ENCODE measurements around the gene HOXC11.

HOXC11 gene

DNA sequence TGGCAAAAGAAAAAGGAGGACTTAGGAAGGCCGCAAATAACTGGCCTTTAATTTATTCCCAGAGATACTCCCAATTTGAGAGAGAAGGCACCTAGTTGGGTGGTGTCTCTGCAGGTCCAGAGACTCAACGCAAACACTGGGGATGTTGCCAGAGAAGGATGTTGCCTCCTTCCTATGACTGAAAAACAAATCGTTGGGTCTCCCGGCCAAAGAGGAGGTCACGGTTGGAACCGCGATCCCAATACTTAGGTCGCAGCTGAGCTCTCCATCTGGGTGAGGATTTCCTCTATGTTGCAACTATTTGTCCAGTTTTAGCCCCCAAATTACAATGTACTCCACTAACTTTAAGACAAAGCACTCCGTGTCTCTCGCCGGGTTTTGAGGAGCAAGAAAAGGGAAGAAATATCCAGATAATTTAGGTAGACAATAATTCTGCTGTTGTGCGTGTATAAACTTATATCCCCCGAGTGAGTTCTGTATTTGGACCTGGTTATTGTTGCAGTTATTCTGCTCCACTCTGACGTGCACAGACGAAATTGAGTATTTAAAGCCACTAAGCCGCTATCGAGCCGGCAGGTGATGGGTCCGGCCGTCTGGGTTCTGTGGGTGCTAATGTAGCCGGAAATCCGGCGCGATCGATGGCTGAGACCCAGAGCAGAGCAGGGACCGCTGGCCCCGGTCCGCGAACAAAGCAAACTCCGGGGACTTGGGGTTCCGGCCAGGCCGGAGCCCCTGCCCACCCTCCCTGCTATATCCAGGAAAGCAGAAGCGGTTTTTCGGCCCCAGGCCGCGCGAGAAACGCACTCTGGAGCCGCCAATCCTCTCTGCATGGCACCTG, 12.5 kb upstream of the HOXC11 start:
- DNase-seq (ENCODE audit: low read depth): no peak
- H3K4me3 ChIP-seq (ENCODE audit: low read depth, low read length): no peak overlapping the region
- TF ChIP-seq MYC (IDR thresholded peaks at IDR 0.05; ENCODE audit: low read depth, low read length): no peak

- DNase-seq (ENCODE audit: low read depth): no peak
- no peak overlapping the region for H3K4me3 ChIP-seq (ENCODE audit: low read depth, low read length)
- TF ChIP-seq CTCF (IDR thresholded peaks at IDR 0.05; ENCODE audit: low read depth, low read length) (no peak), MYC (IDR thresholded peaks at IDR 0.05; ENCODE audit: low read depth, low read length) (no peak), POLR2A (IDR thresholded peaks at IDR 0.05; ENCODE audit: extremely low read depth, insufficient read length) (no peak)
- TF ChIP-seq, protein P1, sequence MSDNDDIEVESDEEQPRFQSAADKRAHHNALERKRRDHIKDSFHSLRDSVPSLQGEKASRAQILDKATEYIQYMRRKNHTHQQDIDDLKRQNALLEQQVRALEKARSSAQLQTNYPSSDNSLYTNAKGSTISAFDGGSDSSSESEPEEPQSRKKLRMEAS (IDR thresholded peaks at IDR 0.05; ENCODE audit: low read depth, low read length): no peak
These were observed 11.7 kb upstream of the HOXC11 start for GRCh38 chr12:53961025-53961761.

GRCh38 chr12:53963005-53963404, 9.9 kb upstream of the HOXC11 start:
- no peak for DNase-seq (ENCODE audit: low read depth)
- H3K4me3 ChIP-seq (ENCODE audit: low read depth, low read length): no peak overlapping the region
- TF ChIP-seq POLR2A (IDR thresholded peaks at IDR 0.05; ENCODE audit: extremely low read depth, insufficient read length) (no peak), CTCF (IDR thresholded peaks at IDR 0.05; ENCODE audit: low read depth, low read length) (no peak), MYC (IDR thresholded peaks at IDR 0.05; ENCODE audit: low read depth, low read length) (no peak)
- TF ChIP-seq, protein P1 (IDR thresholded peaks at IDR 0.05; ENCODE audit: low read depth, low read length): no peak

GRCh38 chr12:53963434-53964314, 9.3 kb upstream of the HOXC11 start:
- no peak for DNase-seq (ENCODE audit: low read depth)
- no peak overlapping the region for H3K4me3 ChIP-seq (ENCODE audit: low read depth, low read length)
- TF ChIP-seq CTCF (IDR thresholded peaks at IDR 0.05; ENCODE audit: low read depth, low read length) (no peak), MYC (IDR thresholded peaks at IDR 0.05; ENCODE audit: low read depth, low read length) (no peak), POLR2A (IDR thresholded peaks at IDR 0.05; ENCODE audit: extremely low read depth, insufficient read length) (no peak)
- TF ChIP-seq, protein P1 (IDR thresholded peaks at IDR 0.05; ENCODE audit: low read depth, low read length): no peak

GRCh38 chr12:53964315-53964713, 8.6 kb upstream of the HOXC11 start:
- no peak overlapping the region for H3K4me3 ChIP-seq (ENCODE audit: low read depth, low read length)
- no peak for DNase-seq (ENCODE audit: low read depth)
- TF ChIP-seq MYC (IDR thresholded peaks at IDR 0.05; ENCODE audit: low read depth, low read length): no peak
- TF ChIP-seq, protein P1 (IDR thresholded peaks at IDR 0.05; ENCODE audit: low read depth, low read length): no peak
- no peak for TF ChIP-seq CTCF (IDR thresholded peaks at IDR 0.05; ENCODE audit: low read depth, low read length)
